ENCODE measurements around the gene ADORA1.

ADORA1 gene

DNA sequence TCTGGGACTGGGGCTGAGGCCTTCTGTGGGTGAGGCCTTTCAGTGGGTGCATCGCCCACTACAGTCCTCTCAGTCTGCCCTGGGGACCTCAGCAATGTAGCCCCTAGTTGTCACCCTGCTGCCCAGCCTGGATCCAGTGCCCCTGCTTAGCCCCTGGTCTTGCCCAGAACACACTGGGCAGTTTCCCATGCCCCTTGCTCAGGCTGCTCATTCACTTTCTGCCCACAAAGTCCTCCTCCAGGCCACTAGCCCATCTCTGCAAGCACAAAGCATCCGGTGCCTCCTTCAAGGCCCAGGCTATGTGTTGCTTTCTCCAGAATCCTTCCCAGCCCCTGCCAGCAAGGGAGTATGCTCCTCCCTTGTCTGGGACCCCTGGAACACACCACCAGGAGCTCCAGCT is 5.4 kb upstream of the ADORA1 start:
- no peak for DNase-seq

- DNase-seq = no peak
These were observed 3.5 kb upstream of the ADORA1 start for GRCh38 chr1:203124011-203124410.

DNA sequence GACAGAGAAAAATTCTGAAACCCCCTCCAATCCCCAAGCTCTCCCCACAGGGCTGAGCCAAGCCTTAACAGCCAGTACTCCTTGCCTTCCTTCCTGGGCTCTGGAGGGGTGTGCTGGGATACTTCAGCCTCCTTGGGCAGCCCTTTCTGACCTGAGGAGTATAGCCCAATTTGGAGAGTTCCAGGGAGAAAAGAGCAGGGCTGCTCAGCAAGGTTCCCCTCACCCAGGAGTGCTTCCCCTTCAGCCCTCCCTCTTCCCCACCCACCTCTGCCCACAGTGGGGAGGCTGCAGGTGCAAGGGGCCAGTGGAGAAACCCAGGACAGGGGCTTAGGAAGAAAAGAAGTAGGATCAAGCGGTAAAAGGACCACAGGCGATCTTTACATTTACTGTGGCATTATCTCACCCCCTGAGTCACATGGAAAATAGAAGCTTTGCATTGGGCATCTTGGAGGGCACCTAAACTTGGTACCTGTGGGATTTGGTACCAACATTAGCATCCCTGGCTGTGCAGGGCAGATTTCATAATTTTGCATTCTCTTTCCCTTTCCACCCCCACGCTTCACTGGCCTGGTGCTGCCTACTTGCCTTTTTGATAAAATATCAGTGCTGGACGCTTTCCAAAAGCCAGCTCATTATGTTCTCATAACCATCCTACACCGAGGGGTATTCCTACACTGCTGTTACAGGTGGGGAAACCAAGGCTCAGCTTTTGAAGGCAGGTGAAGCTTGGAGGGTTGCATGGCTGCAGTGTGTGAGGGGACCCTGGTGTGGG is 2.8 kb upstream of the ADORA1 start:
- no peak for DNase-seq

DNA sequence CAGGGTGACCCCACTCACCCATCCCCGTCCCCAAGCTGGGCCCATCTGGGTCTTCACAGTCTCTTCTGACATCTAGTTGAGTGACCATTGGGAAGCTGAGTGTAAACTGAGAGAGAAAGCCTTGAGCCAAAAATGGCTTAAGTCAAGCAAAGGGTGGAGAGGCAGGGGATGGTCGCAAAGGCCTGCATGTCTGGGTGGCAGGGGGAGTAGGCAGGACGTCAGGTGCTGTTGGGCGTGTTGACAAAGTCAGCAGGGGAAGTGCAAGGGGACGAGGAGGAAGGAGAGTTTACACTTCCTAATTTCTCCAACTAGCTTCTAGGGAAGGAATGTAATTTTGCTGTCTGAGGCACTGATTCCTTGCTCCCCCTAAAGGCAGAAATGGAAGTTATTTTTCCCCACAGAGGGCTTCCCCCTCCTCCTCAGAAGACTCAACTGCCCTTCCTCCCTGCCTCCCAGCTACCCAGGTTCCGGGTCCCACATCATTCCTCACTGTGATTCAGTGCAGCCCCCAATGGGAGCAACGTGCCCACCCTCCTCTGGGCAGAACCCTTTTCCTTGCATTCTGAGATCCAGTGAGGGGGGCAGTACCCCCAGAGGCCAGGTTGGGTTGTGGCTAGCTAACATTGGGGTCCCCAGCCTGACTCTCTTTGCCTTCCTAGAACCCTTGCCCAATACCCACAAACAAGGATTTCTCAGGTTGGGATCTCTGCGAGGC is 1.2 kb upstream of the ADORA1 start:
- DNase-seq = peak; percentile 71 to 78

DNA sequence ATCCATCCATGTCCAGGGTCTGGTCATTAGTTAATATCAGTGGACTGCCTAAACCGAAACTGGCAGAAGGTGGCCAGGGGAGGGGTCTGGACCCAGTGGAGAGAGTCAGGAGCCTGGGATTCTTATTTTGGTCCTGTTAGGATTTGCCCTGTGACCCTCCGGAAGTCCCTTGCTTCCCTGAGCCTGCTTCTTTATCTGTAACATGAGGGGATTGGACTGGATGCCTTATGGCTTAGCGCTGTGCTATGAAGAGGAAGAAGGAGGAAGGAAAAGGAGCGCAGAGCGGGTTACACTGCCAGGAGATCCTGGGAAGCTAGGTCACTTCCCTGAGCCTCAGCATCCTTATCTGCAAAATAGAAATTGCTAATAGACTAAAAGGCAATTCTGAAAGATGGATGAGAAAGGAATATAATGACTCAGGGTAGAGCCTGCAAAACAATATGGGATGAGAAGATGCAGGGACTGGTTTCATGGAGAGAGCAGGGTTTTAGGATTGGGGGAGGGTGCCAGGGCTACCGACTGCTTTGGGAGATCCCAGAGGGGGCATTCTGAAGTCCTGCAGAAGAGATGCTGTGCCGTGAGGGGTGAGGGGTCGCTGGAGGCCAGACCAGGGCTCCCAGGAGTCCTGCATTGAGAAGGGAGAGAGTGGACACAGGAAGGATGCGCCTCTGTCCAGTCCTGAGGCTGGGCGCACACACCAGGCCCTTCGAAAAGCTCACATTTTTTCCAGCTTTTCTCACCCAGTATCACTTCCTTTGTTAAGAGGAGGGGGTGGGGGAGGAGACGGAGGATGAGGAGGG is 460 bp upstream of the ADORA1 start:
- no peak for DNase-seq

DNA sequence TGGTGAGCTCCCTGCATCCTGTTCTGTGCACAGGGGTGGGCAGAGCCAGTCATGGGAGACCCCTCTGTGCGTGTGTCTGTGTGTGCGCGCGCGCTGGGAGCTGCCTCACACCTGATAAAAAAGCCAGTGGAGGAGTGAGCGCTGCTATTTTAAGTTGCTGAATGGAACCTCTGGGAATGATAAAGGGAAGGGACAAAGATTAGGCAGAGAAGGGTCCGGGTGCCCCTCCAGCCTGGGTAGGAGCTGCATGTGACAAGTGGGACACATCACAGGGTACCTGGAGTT is 847 bp downstream of the ADORA1 start:
- no peak for DNase-seq

DNA sequence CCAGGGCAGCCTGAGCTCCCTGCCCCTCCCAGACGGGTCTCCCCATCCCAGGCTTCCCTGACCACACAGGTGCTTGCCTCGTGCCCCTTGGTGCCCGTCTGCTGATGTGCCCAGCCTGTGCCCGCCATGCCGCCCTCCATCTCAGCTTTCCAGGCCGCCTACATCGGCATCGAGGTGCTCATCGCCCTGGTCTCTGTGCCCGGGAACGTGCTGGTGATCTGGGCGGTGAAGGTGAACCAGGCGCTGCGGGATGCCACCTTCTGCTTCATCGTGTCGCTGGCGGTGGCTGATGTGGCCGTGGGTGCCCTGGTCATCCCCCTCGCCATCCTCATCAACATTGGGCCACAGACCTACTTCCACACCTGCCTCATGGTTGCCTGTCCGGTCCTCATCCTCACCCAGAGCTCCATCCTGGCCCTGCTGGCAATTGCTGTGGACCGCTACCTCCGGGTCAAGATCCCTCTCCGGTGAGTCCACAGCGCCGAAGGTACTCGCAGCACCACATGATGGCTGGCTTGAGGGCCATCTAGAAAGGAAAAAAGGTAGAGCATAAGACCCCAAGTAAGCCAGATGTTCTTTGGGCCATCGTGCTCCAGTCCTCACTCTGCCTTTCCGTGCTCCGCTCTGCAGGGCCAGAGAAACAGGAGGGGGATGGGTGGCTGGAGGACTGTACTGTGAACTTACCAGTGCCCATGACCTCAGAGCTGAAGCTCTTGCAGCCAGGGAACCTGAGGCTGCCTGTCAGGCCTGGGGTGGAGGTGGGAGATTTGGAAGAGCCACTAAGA is 1.4 kb downstream of the ADORA1 start:
- no peak for DNase-seq

GRCh38 chr1:203129501-203130231 is 2.1 kb downstream of the ADORA1 start:
- DNase-seq = peak; percentile 43 to 52

DNA sequence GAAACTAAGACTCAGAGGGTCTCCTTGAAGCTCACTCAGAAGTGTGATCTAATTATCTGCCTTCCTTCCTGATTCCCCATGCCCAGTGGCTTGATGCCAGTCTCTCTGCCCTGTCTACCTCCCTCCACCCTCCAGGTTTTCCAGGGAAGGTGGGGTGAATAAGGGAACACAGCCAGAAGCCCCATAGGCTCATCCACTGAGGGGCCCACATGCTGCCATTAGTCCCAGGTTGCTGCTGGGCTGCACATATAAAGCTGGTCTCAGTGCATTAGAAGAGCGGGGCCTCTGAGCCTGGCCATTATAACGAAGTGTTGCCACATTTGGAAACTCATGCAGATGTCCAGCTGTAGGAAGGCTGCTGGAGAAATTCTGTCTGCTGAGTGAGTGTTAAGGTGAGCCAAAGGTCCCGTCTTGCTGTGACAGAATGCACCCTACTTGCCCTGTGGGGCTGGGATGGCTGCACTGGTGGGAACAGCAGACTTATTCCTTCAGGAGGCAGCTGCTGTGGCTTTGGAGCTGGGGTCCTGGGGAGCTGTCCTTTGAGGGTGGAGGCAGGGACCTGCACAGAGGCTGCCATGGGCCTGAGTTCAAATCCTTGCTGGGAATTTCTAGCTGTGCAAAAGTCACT is 2.9 kb downstream of the ADORA1 start:
- DNase-seq = no peak

GRCh38 chr1:203131548-203132200 is 4.1 kb downstream of the ADORA1 start:
- no peak for DNase-seq

GRCh38 chr1:203133970-203134725 is 6.6 kb downstream of the ADORA1 start:
- peak; percentile 81 to 91 for DNase-seq

DNA sequence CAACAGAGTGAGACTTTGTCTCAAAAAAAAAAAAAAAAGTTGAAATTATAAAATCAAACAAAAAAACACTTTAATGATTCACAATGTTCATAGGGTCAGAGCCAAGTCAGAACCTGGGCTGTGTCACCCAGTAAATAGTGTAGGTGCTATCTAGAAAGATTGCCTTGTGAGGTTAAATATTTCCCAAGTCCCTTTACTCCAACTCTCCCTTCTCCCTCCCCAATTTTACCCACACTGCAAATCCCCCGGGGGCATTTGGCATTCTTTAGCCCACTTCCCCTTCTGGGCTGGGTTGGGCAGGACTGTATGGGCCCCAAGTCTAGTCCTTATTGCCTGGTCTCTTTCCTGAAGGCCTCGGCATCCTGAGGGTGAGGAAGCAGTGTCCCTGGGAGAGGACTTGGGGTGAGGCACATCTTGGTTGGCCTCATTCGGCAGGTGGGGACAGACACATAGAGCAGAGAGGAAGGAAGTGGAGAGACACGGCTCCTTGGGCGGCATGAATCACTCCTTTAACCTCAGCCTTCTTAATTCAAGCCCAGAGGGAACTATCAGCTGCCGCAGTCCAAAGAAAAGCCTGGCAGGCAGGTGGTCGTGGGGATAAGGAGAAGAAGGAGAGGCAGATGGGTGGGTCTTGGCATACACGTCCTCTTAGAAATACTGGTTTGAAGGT is 8.2 kb downstream of the ADORA1 start:
- peak; percentile 41 to 49 for DNase-seq

GRCh38 chr1:203136409-203137042 is 9.0 kb downstream of the ADORA1 start:
- DNase-seq = no peak

GRCh38 chr1:203137324-203137723 is 9.8 kb downstream of the ADORA1 start:
- no peak for DNase-seq

DNA sequence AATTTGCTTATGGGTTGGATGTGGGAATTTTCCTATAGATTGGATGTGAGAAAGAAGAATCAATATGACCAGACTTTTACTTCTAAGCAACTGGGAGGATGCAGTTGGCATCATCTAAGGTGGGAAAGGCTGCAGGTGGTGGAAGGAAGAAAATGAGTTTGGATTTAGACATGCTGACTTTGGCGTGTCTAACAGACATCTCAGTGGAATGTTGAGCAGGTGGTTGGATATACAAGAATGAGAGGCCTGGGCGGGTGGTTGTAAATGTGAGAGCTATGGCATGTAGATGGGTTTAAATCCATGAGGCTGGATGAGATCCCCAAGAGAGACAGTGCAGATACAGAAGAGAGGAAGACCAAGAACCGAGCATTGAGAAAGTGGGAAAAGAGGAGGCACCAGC is 10.5 kb downstream of the ADORA1 start:
- no peak for DNase-seq

- no peak for DNase-seq
These were observed 12.5 kb downstream of the ADORA1 start for GRCh38 chr1:203139976-203140475.

GRCh38 chr1:203140743-203141520 is 13.4 kb downstream of the ADORA1 start:
- peak; percentile 65 to 77 for DNase-seq

- DNase-seq = no peak
These were observed 14.6 kb downstream of the ADORA1 start for GRCh38 chr1:203142124-203142523.

Measured in inflammatory macrophage (primary cell).